ENCODE data around the gene CHD2.
"Not testable (repeated sequence)": the region's sequence is repeated elsewhere in the genome, so short reads cannot be mapped to it uniquely, and the experiment has no call there.

The CHD2 gene

DNA sequence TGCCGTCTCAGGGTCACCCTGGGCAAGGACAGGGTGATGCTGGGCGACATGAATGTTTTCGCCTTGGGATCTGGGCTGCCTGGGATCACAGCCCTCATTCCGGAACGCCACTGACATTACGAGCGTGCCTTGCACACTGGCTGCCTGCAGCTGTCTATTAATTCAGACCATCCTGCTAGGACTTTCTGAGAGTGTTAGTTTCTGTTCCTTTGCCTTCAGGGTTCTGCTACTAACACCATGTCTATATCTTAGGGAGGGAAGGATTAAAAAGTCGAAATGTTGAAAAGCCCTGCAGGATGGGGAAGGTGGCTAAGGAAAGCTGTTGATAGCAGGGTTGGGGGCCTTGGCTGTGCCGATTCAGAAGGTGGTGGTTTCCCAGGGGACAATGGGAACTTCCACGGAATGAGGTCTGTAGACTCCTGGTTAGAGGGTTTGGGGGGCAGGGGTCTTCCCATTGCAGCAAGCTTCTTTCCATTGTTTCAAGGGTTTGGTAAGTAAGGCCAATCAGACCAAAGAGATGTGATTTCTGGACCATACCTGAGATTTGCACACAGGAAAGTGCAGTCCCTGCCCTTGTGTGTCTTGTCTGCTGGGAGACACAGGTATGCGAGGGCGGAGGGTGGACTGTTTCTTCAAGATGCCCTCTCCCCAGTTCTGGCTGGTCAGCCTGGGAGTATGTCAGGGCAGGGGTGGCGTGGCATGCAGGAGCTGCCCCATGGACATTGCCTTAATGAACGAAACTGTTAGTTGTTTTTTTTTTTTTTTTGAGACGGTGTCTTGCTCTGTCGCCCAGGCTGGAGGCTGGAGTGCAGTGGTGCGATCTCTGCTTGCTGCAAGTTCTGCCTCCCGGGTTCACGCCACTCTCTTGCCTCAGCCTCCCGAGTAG is 137.9 kb downstream of the CHD2 start:
- no peak for DNase-seq

DNA sequence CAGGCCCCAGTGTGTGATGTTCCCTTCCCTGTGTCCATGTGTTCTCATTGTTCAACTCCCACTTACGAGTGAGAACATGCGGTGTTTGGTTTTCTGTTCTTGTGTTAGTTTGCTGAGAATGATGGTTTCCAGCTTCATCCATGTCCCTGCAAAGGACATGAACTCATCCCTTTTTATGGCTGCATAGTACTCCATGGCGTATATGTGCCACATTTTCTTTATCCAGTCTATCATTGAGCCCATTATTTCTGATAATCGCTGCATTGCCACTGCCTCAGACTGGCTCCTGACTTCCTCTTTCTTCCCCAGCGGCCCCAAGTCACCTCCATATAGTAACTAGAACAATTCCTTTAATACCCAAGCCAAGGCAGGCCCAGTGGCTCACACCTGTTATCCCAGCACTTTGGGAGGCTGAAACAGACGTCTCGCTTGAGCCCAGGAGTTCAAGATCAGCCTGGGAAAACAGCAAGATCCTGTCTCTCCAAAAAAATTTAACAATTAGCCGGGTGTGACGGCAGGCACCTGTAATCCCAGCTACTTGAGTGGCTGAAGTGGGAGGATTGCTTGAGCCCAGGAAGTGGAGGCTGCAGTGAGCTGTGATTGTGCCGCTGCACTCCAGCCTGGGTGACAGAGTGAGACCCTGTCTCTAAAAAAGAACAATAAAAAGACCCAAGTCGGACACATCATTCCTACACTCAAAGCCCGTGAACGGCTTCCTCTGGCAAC is 139.6 kb downstream of the CHD2 start:
- not testable (repeated sequence) for DNase-seq

DNA sequence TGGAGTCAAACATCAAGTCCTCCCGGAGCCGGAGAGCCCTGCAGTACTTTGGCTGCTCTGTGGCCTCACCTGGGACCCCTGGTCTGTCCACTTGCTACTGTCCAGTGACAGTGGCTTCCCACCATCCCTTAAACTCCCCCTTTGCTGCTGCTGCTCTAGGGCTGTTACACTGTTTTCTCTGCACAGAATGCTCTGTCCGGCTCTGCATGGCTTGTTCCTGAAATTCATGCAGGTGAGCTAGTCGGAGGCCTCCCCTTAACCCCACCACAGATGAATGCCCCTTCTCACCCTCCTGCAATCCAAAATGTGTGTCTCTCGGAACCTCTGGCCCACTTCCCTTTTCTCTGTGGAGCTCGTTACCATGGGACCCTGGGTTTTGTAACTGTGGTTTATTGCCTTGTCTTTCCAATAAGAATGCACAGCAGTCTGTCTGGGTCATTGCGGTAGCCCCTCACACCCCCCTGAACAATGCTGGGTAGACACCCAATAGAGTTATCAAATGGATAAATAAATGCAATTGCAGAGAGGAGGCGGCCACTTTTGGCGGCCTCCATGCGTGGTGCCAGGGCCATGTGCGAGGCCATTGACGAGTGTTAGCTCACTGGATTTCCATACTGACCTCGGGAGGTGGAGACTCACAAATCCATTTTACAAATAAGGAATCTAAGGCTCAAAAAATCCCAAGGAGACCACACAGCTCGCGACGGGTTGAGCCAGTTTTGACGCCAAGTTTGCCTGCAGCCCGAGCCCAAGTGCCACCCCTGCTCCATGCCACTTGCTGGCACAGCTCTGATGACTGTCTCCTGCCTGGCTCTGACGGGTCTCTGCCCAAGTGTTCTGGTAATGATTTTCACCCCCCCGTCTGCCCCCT is 140.4 kb downstream of the CHD2 start:
- no peak for DNase-seq

DNA sequence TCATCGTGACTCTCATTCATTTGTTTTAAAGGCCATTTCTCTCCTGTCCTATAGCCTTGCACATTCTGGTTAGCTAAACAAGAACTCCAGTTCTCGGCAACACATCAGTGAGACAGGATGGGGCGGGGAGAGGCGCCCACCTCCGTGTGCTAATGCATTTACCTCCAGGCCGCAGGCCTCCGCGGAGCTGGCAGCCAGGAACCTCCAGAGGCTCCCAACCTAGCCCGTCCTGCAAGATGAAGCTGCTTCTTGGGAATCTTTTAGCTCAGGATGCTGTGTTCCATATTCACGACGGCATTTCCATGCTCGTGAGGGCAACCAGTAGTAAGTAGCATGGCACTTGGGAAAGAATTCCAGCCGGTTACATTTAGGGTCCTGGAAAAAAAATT is 141.0 kb downstream of the CHD2 start:
- DNase-seq, result no peak

- no peak for DNase-seq
Measured at GRCh38 chr15:93042211-93042610, 142.1 kb downstream of the CHD2 start.

- no peak for DNase-seq
Measured at GRCh38 chr15:93042691-93043378, 142.7 kb downstream of the CHD2 start.

DNA sequence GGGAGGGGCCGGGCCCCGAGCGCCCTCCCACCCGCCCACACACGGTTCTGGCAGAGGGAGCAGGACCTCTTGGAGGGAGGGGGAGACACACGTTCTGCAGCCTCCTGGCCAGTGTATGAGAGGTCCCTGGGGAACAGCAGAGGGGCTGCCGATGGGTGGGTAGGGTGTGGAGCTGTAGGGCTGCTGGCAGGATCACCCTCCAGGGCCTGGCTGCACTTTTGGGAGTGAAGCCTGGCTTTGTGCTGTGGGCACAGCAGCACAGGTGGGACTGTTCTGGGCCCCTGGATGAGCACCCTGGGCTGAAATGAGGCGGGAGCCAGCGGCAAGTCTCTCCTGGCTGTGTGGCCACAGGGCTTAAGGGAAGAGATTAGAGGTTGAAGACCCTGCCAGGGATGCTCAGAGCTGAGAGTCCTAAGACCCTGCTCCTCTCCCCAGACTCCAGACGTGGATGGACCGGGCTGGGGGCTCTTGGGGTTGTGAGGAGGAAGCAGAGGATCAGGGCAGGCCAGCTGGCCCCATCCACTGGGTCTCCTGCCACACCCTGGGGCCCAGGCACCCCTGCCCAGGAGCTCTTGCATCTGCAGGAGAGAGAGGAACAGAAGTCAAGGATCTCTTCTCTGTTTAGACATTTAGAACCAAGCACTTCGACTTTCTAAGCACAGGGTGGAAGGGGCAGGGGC is 143.6 kb downstream of the CHD2 start:
- no peak for DNase-seq

DNA sequence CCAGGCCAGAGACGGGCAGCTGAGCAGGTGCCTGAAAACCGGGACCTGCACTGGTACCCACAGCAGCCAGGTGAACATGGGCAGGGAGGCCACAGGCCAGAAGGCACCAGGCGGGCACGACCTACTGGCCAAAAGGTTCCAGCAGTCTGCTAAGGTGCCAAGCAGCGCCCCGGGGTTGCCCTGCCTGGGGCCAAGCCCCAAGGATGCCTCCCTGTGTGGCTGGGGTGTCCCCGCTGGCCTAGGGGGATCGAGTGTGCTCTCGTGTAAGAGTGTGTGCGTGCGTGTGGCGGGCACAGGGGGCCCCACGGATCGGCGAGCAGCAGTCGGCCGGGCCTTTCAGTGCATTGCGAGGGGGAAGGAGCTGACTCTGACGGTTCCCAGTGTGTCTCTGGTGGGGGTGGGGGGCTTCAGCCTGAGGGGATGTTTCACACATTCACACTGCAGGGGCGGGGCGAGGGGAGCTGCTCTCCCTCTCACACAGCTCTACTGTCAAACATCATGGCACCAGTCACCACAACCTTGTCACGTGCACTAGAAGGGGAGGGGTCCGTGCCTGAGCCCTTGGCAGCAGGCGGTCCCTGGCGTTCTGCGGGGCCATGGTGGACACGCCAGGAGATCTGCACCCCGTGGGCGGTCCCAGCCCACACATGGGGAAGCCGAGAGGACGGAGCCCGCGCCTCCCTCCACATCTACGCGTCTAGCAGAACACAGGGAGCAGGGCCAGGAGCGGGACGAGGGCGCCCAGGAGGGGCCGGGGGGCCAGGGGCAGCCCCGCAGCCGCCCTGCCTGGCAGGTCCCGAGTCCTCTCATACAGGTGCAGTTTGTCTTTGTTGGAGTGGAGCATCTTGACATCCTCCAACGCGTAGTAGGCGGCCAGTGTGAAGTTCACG is 144.4 kb downstream of the CHD2 start:
- DNase-seq, result no peak

DNA sequence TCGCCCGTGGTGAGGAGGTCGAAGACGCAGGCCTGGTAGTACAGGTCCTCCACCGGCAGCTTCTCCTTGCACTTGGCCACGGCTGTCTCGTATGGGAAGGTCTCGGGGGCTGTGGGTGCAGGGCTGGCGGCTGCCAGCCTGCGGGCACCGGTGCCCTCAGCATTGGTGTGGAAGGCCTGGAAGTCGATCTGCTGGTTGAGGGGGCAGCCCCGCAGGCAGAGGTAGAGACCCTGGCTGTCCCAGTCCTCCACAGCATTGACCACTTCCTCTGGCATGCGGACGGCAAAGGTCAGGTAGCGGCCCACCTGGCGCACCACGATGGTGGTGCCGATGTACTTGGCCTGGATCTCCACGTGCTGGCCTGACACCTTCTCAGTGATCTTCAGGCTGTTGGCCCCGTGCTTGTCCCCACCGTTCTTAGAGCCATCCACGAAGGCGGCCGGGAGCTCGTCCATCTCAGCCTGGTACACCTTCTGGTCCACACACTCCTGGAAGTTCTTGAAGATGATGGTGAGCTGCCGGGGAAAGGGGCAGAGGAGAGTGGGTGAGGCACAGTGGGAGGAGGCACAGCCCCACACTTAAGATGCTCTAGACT is 145.2 kb downstream of the CHD2 start:
- DNase-seq, result no peak

DNA sequence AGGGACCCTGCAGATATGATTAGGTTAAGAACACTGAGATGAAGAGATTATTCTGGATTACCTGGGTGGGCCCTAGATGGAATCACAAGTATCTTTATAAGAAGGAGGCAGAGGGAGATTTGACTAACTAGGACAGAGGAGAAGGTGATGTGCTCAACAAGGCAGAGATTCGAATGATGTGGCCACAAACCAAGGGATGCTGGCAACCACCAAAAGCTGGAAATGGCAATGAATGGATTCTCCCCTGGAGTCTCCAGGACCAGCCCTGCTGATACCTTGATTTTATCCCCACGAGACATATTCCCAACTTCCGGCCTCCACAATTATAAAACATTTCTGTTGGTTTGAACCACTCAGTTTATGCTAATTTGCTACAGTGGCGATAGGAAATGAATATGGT is 146.0 kb downstream of the CHD2 start:
- DNase-seq, result no peak

GRCh38 chr15:93046721-93047120 is 146.6 kb downstream of the CHD2 start:
- no peak for DNase-seq

- DNase-seq, result peak; percentile 43
Measured at GRCh38 chr15:93047621-93048425, 147.7 kb downstream of the CHD2 start.

- no peak for DNase-seq
Measured at GRCh38 chr15:93048426-93048721, 148.2 kb downstream of the CHD2 start.

- DNase-seq, result no peak
Measured at GRCh38 chr15:93048759-93049161, 148.6 kb downstream of the CHD2 start.

DNA sequence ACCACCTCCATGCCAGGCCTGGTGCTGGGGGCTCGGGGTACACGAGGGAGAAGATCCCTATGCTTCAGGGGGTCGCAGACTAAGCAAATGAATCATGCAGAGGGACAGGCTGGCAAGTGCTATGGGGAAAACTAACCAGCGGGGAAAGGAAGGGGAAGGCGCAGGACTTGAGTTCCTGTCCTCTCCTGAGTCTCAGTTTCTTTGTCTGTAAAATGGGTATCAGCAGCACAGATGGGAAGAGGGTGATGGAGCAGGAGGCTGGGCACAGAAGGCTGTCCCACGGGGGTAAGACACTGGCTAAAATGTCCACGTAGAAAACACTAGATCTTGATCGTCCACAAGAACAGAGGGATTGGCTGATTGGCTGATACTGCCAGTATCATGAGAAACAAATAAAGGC is 149.1 kb downstream of the CHD2 start:
- no peak for DNase-seq

DNA sequence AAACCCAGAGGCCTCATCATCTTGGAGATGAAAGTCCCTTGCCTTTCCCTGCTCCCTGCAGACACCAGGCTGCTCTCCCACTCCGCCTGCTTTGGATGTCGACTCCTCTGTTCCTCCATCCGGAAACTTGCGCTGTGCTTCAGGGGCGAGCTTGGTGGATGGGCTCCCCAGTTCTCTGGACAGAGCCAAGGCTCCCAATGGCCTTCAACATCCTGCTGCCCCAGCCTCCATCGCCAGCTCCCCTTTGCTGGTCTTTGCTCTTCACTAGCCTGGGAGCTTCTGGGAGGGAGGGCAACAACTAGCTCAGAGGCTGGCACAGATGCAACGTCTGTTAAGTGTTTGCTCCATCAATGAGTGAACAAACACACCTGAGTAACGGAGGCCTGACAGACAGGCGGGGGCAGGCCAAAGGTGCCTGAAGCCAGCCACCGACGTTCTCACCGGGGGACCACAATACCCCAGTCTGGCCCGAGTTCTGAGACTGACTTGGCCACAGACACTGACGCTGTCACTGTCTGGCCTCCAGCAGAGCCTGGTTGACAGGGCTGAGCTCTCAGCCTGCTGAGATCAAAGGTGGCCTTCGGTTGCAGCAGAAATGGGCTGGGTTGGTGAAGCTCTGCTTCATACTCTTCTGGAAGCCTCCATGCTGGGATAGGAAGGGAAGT is 149.9 kb downstream of the CHD2 start:
- no peak for DNase-seq

GRCh38 chr15:93050648-93051047 is 150.5 kb downstream of the CHD2 start:
- no peak for DNase-seq

DNA sequence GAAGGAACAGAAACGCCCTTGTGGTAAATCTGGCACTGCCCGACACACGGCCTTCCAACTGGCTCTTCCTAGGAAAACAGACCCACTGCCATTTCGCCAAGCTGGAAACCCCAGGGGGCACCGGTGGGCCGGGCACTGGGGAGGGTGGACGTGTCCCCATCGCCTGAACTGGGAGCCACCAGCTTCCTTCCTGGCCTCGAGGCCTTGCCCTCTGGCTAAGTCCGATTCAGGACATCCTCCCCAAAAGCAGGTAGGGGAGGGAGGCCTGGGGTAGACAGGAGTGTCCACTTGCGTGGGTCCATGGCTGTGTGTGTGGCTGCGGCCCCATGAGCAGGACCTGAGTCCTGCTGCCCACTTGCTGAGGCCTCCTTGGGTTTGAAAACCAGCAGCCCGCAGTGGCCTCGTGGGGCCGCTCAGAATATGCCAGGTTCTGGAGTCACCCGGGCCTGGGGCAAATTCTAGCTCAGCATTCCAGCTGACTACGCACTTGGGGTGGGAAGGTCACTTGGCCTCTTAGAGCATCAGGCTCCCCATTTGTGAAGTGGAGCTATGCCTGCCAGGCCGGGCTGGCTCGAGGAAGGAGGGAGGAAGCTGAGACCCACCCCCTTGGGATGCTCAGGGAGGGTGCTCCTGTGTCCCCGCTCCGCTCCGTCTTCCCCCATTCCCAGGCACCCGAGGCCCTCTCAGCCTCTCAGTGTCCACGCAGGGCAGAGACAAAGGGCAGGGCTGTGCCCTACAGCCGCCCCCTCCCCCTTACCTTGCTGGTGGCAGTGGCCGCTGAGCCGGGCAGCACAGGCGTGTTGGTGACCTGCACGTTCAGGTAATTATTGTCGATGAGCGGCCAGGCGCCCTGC is 151.3 kb downstream of the CHD2 start:
- no peak for DNase-seq

Measured in CD4-positive, alpha-beta T cell treated with Interferon gamma for 1 hour (primary cell).